Thyroid gland (tissue), 4 donors: ENCODE measurements around the gene DBF4B. TPM values are rescaled to one million over a fixed set of nuclear protein-coding genes. Genes with fewer than 3 reads are reported as not detected.
"Not testable (repeated sequence)": the region's sequence is repeated elsewhere in the genome, so short reads cannot be mapped to it uniquely, and the experiment has no call there.

Source experiments
- DNase-seq, 2 donors: peaks; one replicate each; pipeline ENCODE4 v3.0.0-alpha.2; 2019
- H3K27ac ChIP-seq, 3 donors: fragments of 200-600 bp; sonication (generic); 1 replicate in 2 of 3; 2 replicates in 1 of 3; pipeline ENCODE4 v1.5.1; 2016 to 2019; ENCODE audit warnings: mild to moderate bottlenecking in 1 of 3, moderate library complexity in 1 of 3
- H3K27me3 ChIP-seq: fragments of 200-600 bp; sonication (generic); one replicate; pipeline ENCODE4 v1.5.1; 2019
- H3K36me3 ChIP-seq, 2 donors: fragments of 200-600 bp; sonication (generic); one replicate each; pipeline ENCODE4 v1.5.1; 2016 to 2019
- H3K4me1 ChIP-seq, 2 donors: fragments of 200-600 bp; sonication (generic); one replicate each; pipeline ENCODE4 v1.5.1; 2017 to 2019
- H3K4me3 ChIP-seq, 3 donors: fragments of 200-600 bp; sonication (generic); replicated peaks in 1 of 3; 1 replicate in 2 of 3; 2 replicates in 1 of 3; pipeline ENCODE4 v1.5.1; 2016; ENCODE audit warnings: mild to moderate bottlenecking in 1 of 3
- H3K9me3 ChIP-seq: fragments of 200-600 bp; sonication (generic); one replicate; pipeline ENCODE4 v1.5.1; 2017
- POLR2A ChIP-seq, 2 donors: fragments of 450-650 bp; IDR thresholded peaks; one replicate each; pipeline ENCODE4 v1.6.1; 2017; ENCODE audit warnings: antibody characterized with exemption in 2 of 2, mild to moderate bottlenecking in 2 of 2, moderate library complexity in 1 of 2
- WGBS, 2 donors: methylation state at CpG; one replicate each; pipeline ENCODE4 v1.1.5; 2017; 5-methylcytosine and 5-hydroxymethylcytosine counted together
- intact Hi-C: fragments of 100-400 bp; cut with DNase I; formaldehyde crosslinking; loops from one replicate; pipeline ENCODE4 v1.15.1; 2023
- total RNA-seq, 4 donors: library from RNA; depleted of rRNA; stranded (reverse); fragments of >200 nt; gene quantifications; one replicate each; pipeline ENCODE4 v1.2.3, GENCODE V29; 2016
- TF ChIP-seq, protein P1 (sequence below), 6 experiments: fragments of 200-600 bp in 3 of 6; fragments of 450-650 bp in 3 of 6; sonication (generic) in 3 of 6; IDR thresholded peaks; one replicate each; pipeline ENCODE4 v1.5.1; 2016 to 2019; ENCODE audit warnings: antibody characterized with exemption in 6 of 6, mild to moderate bottlenecking in 2 of 6, inconsistent platforms in 1 of 6, moderate library complexity in 1 of 6

DBF4B gene
- total RNA-seq, 4 donors from 2014 or later: 2.4 to 8.0 (median 5.1) TPM

GRCh38 chr17:44672479-44673093 is 35.9 kb upstream of the DBF4B start:
- H3K4me3 ChIP-seq: no peak overlapping the region
- no peak overlapping the region for H3K27ac ChIP-seq
- H3K4me1 ChIP-seq: no peaks in the 10 kb centered on the region
- TF ChIP-seq POLR2A (IDR thresholded peaks at IDR 0.05): no peak
- TF ChIP-seq, protein P1, sequence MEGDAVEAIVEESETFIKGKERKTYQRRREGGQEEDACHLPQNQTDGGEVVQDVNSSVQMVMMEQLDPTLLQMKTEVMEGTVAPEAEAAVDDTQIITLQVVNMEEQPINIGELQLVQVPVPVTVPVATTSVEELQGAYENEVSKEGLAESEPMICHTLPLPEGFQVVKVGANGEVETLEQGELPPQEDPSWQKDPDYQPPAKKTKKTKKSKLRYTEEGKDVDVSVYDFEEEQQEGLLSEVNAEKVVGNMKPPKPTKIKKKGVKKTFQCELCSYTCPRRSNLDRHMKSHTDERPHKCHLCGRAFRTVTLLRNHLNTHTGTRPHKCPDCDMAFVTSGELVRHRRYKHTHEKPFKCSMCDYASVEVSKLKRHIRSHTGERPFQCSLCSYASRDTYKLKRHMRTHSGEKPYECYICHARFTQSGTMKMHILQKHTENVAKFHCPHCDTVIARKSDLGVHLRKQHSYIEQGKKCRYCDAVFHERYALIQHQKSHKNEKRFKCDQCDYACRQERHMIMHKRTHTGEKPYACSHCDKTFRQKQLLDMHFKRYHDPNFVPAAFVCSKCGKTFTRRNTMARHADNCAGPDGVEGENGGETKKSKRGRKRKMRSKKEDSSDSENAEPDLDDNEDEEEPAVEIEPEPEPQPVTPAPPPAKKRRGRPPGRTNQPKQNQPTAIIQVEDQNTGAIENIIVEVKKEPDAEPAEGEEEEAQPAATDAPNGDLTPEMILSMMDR (IDR thresholded peaks at IDR 0.05): peak in 3 of 6 experiments; percentile 40 to 52 (median 45)
- no peak for DNase-seq
- intact Hi-C loops: no loop called here
- H3K27me3 ChIP-seq: no peaks in the 10 kb centered on the region
- H3K9me3 ChIP-seq: no peaks in the 10 kb centered on the region
- no peaks in the 10 kb centered on the region for H3K36me3 ChIP-seq

DNA sequence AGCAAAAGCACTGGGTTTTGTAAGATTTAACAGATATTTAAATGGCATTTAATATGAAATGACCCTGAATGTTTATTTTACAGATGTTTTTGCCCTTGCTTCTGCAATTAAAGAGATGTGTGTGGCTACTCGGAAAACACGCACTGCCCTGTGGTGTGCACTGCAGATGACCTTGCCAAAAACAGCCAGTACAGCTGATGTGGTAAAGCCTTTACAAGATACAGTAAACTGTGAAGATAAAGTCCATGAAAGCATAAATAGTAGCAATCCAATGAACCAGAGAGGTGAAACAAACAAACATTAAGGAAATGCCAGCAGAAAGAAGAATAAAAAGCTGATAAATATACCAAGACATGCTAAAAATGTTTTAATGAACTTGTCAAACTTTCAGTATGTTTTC is 34.6 kb upstream of the DBF4B start:
- Histone ChIP-seq H3K36me3 (peaks cover 0 to 4% of the 10 kb centered on the region in 2 donors), H3K4me1 (no peaks in the 10 kb centered on the region), H3K27ac (no peak overlapping the region), H3K4me3 (no peak overlapping the region), H3K27me3 (no peaks in the 10 kb centered on the region), H3K9me3 (no peaks in the 10 kb centered on the region)
- intact Hi-C loops: no loop called here
- DNase-seq: no peak
- WGBS, 2 donors: 89 to 97% methylated on average over 2 of the region's 2 CpGs
- TF ChIP-seq POLR2A (IDR thresholded peaks at IDR 0.05): no peak
- TF ChIP-seq, protein P1 (IDR thresholded peaks at IDR 0.05): no peak

- WGBS, 2 donors: 68 to 72% methylated on average over 2 of the region's 2 CpGs
- Histone ChIP-seq H3K4me1 (no peaks in the 10 kb centered on the region), H3K9me3 (no peaks in the 10 kb centered on the region), H3K27ac (no peak overlapping the region), H3K4me3 (no peak overlapping the region), H3K36me3 (peaks cover 11 to 23% of the 10 kb centered on the region in 2 donors), H3K27me3 (no peaks in the 10 kb centered on the region)
- DNase-seq: no peak
- TF ChIP-seq POLR2A (IDR thresholded peaks at IDR 0.05): no peak
- intact Hi-C loops: no loop called here
These were observed 31.3 kb upstream of the DBF4B start for GRCh38 chr17:44677136-44677535.

- H3K36me3 ChIP-seq: peaks cover 17 to 35% of the 10 kb centered on the region in 2 donors
- H3K27ac ChIP-seq, H3K4me1 ChIP-seq, H3K4me3 ChIP-seq, H3K27me3 ChIP-seq, intact Hi-C loops, DNase-seq, H3K9me3 ChIP-seq: not testable (repeated sequence)
- WGBS, 2 donors: 83 to 91% methylated on average over 4 of the region's 4 CpGs
These were observed 25.2 kb upstream of the DBF4B start for GRCh38 chr17:44683303-44683702.

GRCh38 chr17:44687756-44688155 is 20.7 kb upstream of the DBF4B start:
- H3K9me3 ChIP-seq: no peaks in the 10 kb centered on the region
- 79 to 93% methylated on average over 1 of the region's 1 CpG for WGBS, 2 donors
- no peaks in the 10 kb centered on the region for H3K27me3 ChIP-seq
- H3K4me3 ChIP-seq: no peak overlapping the region
- H3K36me3 ChIP-seq: peaks cover 6 to 8% of the 10 kb centered on the region in 2 donors
- H3K4me1 ChIP-seq: peaks cover 9 to 16% of the 10 kb centered on the region in 2 donors
- DNase-seq: no peak
- H3K27ac ChIP-seq: no peak overlapping the region
- TF ChIP-seq, protein P1 (IDR thresholded peaks at IDR 0.05): no peak
- no peak for TF ChIP-seq POLR2A (IDR thresholded peaks at IDR 0.05)
- intact Hi-C loops: no loop called here

DNA sequence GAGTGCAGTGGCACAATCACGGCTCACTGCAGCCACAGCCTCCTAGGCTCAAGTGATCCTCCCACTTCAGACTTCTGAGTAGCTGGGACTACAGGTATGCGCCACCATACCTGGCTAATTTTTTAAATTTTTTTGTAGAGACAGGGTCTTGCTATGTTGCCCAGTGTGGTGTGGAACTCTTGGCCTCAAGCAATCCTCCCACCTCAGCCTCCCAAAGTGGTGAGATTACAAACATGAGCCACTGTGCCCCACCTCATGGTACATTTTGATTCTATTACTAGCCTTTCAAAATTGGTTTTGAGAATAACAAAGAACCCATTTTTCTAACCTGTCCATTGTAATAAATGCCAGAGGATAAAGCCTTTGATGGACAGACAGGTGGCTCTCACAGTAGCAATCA is 20.3 kb upstream of the DBF4B start:
- H3K9me3 ChIP-seq: no peaks in the 10 kb centered on the region
- intact Hi-C loops: no loop called here
- H3K27me3 ChIP-seq: no peaks in the 10 kb centered on the region
- no peak for TF ChIP-seq POLR2A (IDR thresholded peaks at IDR 0.05)
- TF ChIP-seq, protein P1 (IDR thresholded peaks at IDR 0.05): no peak
- DNase-seq: no peak
- H3K4me1 ChIP-seq: peaks cover 9 to 16% of the 10 kb centered on the region in 2 donors
- H3K4me3 ChIP-seq: no peak overlapping the region
- H3K36me3 ChIP-seq: peaks cover 1 to 6% of the 10 kb centered on the region in 2 donors
- H3K27ac ChIP-seq: no peak overlapping the region
- WGBS, 2 donors: 80 to 85% methylated on average over 2 of the region's 2 CpGs
